H1 (cell line): Measurements from ENCODE around the gene PRKN. TPM values are rescaled to one million over a fixed set of nuclear protein-coding genes. Genes with fewer than 3 reads are reported as not detected.

Source experiments
- CTCF ChIA-PET: fragments of 300-600 bp; sonication (Branson Sonifier 250); formaldehyde crosslinking; loops from one replicate; lab custom pipeline; 2021; ENCODE audit not compliant: partially characterized antibody; lab: Charles Lee
- POLR2A ChIA-PET: fragments of 300-600 bp; sonication (Branson Sonifier 250); formaldehyde crosslinking; loops from one replicate; lab custom pipeline; 2021; ENCODE audit warnings: inconsistent platforms; ENCODE audit not compliant: partially characterized antibody; lab: Charles Lee
- DNase-seq, 2 experiments: peaks; one replicate each; pipeline versions ENCODE4 v3.0.0 to v3.0.0-alpha.2; 2010 to 2022; ENCODE audit warnings: low spot score in 2 of 2, low read depth in 1 of 2, mixed read lengths in 1 of 2
- FAIRE-seq: peaks from 2 replicates; lab custom pipeline; 2011; peaks lifted over from hg19 to GRCh38; lab: Jason Lieb, UNC
- H2AFZ ChIP-seq: 2 replicates; pipeline ENCODE4 v1.8.1; 2012; ENCODE audit warnings: low read length, inconsistent platforms
- H2AK5ac ChIP-seq: 2 replicates; pipeline ENCODE4 v1.6.1; 2013; ENCODE audit warnings: low read depth, low read length
- H2BK120ac ChIP-seq: replicated peaks from 2 replicates; pipeline ENCODE3; 2013; ENCODE audit warnings: low read depth, low read length, inconsistent platforms
- H2BK12ac ChIP-seq: 2 replicates; pipeline ENCODE4 v1.6.1; 2013; ENCODE audit warnings: low read depth, low read length
- H2BK15ac ChIP-seq: 2 replicates; pipeline ENCODE4 v1.6.1; 2013; ENCODE audit warnings: low read length
- H2BK20ac ChIP-seq: 2 replicates; pipeline ENCODE4 v1.6.1; 2013; ENCODE audit warnings: low read length
- H2BK5ac ChIP-seq: 2 replicates; pipeline ENCODE4 v1.6.1; 2013; ENCODE audit warnings: low read depth, low read length
- H3K14ac ChIP-seq: 2 replicates; pipeline ENCODE4 v1.6.1; 2013; ENCODE audit warnings: inconsistent platforms; ENCODE audit not compliant: insufficient read length
- H3K18ac ChIP-seq: 2 replicates; pipeline ENCODE4 v1.6.1; 2013; ENCODE audit warnings: low read length; ENCODE audit errors: extremely low read depth
- H3K23ac ChIP-seq: 2 replicates; pipeline ENCODE4 v1.6.1; 2013; ENCODE audit warnings: inconsistent platforms; ENCODE audit not compliant: insufficient read length
- H3K23me2 ChIP-seq: 2 replicates; pipeline ENCODE4 v1.6.1; 2013; ENCODE audit warnings: low read depth, low read length
- H3K27ac ChIP-seq: 2 replicates; pipeline ENCODE4 v1.6.1; 2011; ENCODE audit warnings: low read depth, low read length, inconsistent platforms
- H3K27me3 ChIP-seq, 4 experiments: replicated peaks in 1 of 4; 1 replicate in 1 of 4; 2 replicates in 3 of 4; pipeline versions ENCODE4 v1.6.1 to v1.8.1; 2011 to 2013; ENCODE audit warnings: low read length in 3 of 4, mild to moderate bottlenecking in 3 of 4, inconsistent platforms in 2 of 4, mixed read lengths in 2 of 4, moderate library complexity in 1 of 4; ENCODE audit not compliant: control insufficient read depth in 3 of 4, insufficient read depth in 3 of 4; ENCODE audit errors: extremely low read depth in 1 of 4
- H3K36me3 ChIP-seq, 4 experiments: 2 replicates each; pipeline versions ENCODE4 v1.6.1 to v1.8.1; 2011 to 2013; ENCODE audit warnings: mild to moderate bottlenecking in 4 of 4, low read length in 3 of 4, moderate library complexity in 2 of 4, control low read depth in 1 of 4, inconsistent platforms in 1 of 4; ENCODE audit not compliant: insufficient read depth in 4 of 4, control insufficient read depth in 2 of 4
- H3K4ac ChIP-seq: replicated peaks from 2 replicates; pipeline ENCODE3; 2013; ENCODE audit warnings: low read length, low read depth, mixed read lengths, inconsistent platforms; ENCODE audit not compliant: insufficient read length
- H3K4me1 ChIP-seq, 4 experiments: replicated peaks in 1 of 4; 1 replicate in 1 of 4; 2 replicates in 3 of 4; pipeline versions ENCODE4 v1.6.1 to v1.8.1; 2011 to 2013; ENCODE audit warnings: low read length in 3 of 4, inconsistent platforms in 2 of 4, mixed read lengths in 1 of 4; ENCODE audit not compliant: insufficient read depth in 4 of 4, control insufficient read depth in 3 of 4
- H3K4me2 ChIP-seq, 2 experiments: 2 replicates each; pipeline versions ENCODE4 v1.6.1 to v1.8.1; 2011 to 2013; ENCODE audit warnings: low read depth in 2 of 2, low read length in 2 of 2, control low read depth in 1 of 2, inconsistent platforms in 1 of 2, mild to moderate bottlenecking in 1 of 2; ENCODE audit not compliant: insufficient read depth in 1 of 2
- H3K4me3 ChIP-seq, 4 experiments: fragments of 200-600, 300-600 bp in 1 of 4; sonication (generic), shearing (Covaris generic), sonication (Bioruptor Twin) in 1 of 4; 2 replicates each; pipeline versions ENCODE4 v1.5.1 to v1.8.1; 2011 to 2016; ENCODE audit warnings: low read length in 4 of 4, low read depth in 3 of 4, control low read depth in 2 of 4, inconsistent platforms in 2 of 4, mild to moderate bottlenecking in 2 of 4, mixed read lengths in 1 of 4, moderate library complexity in 1 of 4; ENCODE audit not compliant: insufficient read depth in 2 of 4; ENCODE audit errors: extremely low read depth in 1 of 4
- H3K56ac ChIP-seq: replicated peaks from 2 replicates; pipeline ENCODE3; 2013; ENCODE audit warnings: low read depth, mild to moderate bottlenecking, mixed read lengths, low read length, inconsistent platforms; ENCODE audit not compliant: insufficient read length
- H3K79me1 ChIP-seq: 2 replicates; pipeline ENCODE4 v1.6.1; 2013; ENCODE audit warnings: low read depth, low read length, control low read depth
- H3K79me2 ChIP-seq, 2 experiments: 2 replicates each; pipeline versions ENCODE4 v1.6.1 to v1.8.1; 2012 to 2013; ENCODE audit warnings: low read length in 2 of 2, mild to moderate bottlenecking in 2 of 2, inconsistent platforms in 1 of 2; ENCODE audit not compliant: insufficient read depth in 2 of 2, control insufficient read depth in 1 of 2
- H3K9ac ChIP-seq, 4 experiments: replicated peaks in 1 of 4; 1 replicate in 1 of 4; 2 replicates in 3 of 4; pipeline versions ENCODE4 v1.6.1 to v1.8.1; 2011 to 2013; ENCODE audit warnings: low read depth in 3 of 4, low read length in 3 of 4, control low read depth in 2 of 4, mild to moderate bottlenecking in 2 of 4, moderate library complexity in 2 of 4, inconsistent platforms in 1 of 4; ENCODE audit errors: extremely low read depth in 1 of 4
- H3K9me3 ChIP-seq, 2 experiments: 2 replicates each; pipeline versions ENCODE4 v1.6.1 to v1.8.1; 2012 to 2013; ENCODE audit warnings: mild to moderate bottlenecking in 2 of 2, moderate library complexity in 2 of 2, control low read depth in 1 of 2, inconsistent platforms in 1 of 2, low read depth in 1 of 2, low read length in 1 of 2, mixed read lengths in 1 of 2; ENCODE audit not compliant: insufficient read depth in 2 of 2
- H4K20me1 ChIP-seq, 2 experiments: replicated peaks in 1 of 2; 2 replicates each; pipeline versions ENCODE3 to v1.8.1; 2011 to 2013; ENCODE audit warnings: inconsistent platforms in 2 of 2, low read length in 2 of 2, mild to moderate bottlenecking in 1 of 2; ENCODE audit not compliant: insufficient read depth in 2 of 2, control insufficient read depth in 1 of 2
- H4K5ac ChIP-seq: 2 replicates; pipeline ENCODE4 v1.6.1; 2013; ENCODE audit warnings: low read length, low read depth, mixed read lengths, inconsistent platforms; ENCODE audit not compliant: insufficient read length
- H4K8ac ChIP-seq: 2 replicates; pipeline ENCODE4 v1.8.0; 2013; ENCODE audit warnings: mild to moderate bottlenecking, moderate library complexity, low read length, inconsistent platforms; ENCODE audit not compliant: insufficient read depth; ENCODE audit errors: extremely low read depth
- H4K91ac ChIP-seq: replicated peaks from 2 replicates; pipeline ENCODE3; 2013; ENCODE audit warnings: low read length, mixed read lengths, inconsistent platforms; ENCODE audit not compliant: insufficient read length
- KDM1A ChIP-seq: fragments of 200-600, 300-600 bp; sonication (generic); IDR thresholded peaks from 2 replicates; pipeline ENCODE4 v1.7.1; 2016; ENCODE audit warnings: mild to moderate bottlenecking, low read length, borderline replicate concordance
- WGBS, 2 experiments: shearing (Covaris generic) in 1 of 2; methylation state at CpG; one replicate each; pipeline versions ENCODE4 v1.1.6 to v1.1.7; 2013 to 2015; ENCODE audit warnings: low lambda C conversion rate in 2 of 2, mixed read lengths in 2 of 2, inconsistent platforms in 1 of 2, low coverage in 1 of 2, missing lambda C conversion rate in 1 of 2; ENCODE audit not compliant: insufficient replicate concordance in 2 of 2, insufficient coverage in 1 of 2, insufficient read length in 1 of 2; ENCODE audit errors: extremely low coverage in 1 of 2, missing lambda C conversion rate in 1 of 2; 5-methylcytosine and 5-hydroxymethylcytosine counted together
- polyA plus RNA-seq, 7 experiments: library from polyadenylated mRNA; depleted of rRNA in 3 of 7; stranded (reverse) in 5 of 7; unstranded in 2 of 7; fragments of >200 nt in 5 of 7; fragments of 200-250 nt in 2 of 7; gene quantifications; 1 replicate in 5 of 7; 2 replicates in 1 of 7; 4 replicates in 1 of 7; pipeline versions ENCODE4 v1.2.1 to v1.2.3, GENCODE V29; 2011 to 2013; ENCODE audit warnings: missing spikeins in 2 of 7, mixed read lengths in 2 of 7
- total RNA-seq: library from RNA; stranded (reverse); fragmentation: NEBNext Ultra II Directional; extraction: Animal tissue kit (Norgen Biotek cat#: 25700); gene quantifications from 2 replicates; pipeline ENCODE4 v1.2.1, GENCODE V29; 2021

The PRKN gene
- total and polyA plus RNA-seq, 2 of the 8 experiments (the other 6 are each of a cell fraction or from before 2014, with no cell fraction given): 0.13 to 0.29 TPM

GRCh38 chr6:161493576-161494118 lies 1233.9 kb downstream of the PRKN start:
- no peak for TF ChIP-seq KDM1A

More at GRCh38 chr6:161493576-161494118, 1233.9 kb downstream of the PRKN start:
- 85% methylated on average over 13 of the region's 13 CpGs; no CpG with 5 or more reads in 1 of the 2 experiments for WGBS, 2 experiments
- ChIA-PET CTCF (interaction anchor here (0.7 to 1.0 kb wide), 2 partner anchors 11 to 37 kb away, joined by 3 read pairs; no protein-coding TSS in a partner anchor), POLR2A (no interaction called here)
- Histone ChIP-seq H2BK15ac (no peak overlapping the region), H2AK5ac (no peak overlapping the region), H3K14ac (no peak overlapping the region), H3K56ac (no peak overlapping the region), H4K91ac (no peak overlapping the region), H2BK120ac (no peak overlapping the region), H3K9me3 (no peaks in the 10 kb centered on the region), H3K79me2 (no peaks in the 10 kb centered on the region), H3K23me2 (no peaks in the 10 kb centered on the region), H4K20me1 (no peaks in the 10 kb centered on the region), H3K4me3 (no peak overlapping the region), H2AFZ (no peak overlapping the region), H3K27ac (no peak overlapping the region), H3K4me2 (no peak overlapping the region), H3K27me3 (no peaks in the 10 kb centered on the region), H3K4me1 (no peaks in the 10 kb centered on the region), H3K18ac (no peak overlapping the region), H2BK12ac (no peak overlapping the region), H3K4ac (no peak overlapping the region), H4K5ac (no peak overlapping the region), H2BK5ac (no peak overlapping the region), H4K8ac (no peak overlapping the region), H3K79me1 (no peaks in the 10 kb centered on the region), H3K36me3 (no peaks in the 10 kb centered on the region), H3K9ac (no peak overlapping the region), H3K23ac (no peak overlapping the region), H2BK20ac (no peak overlapping the region)
- DNase-seq (no peak), FAIRE-seq (no peak)
